B cell (primary cell): Measurements from ENCODE around the gene ATG4A. TPM values are rescaled to one million over a fixed set of nuclear protein-coding genes. Genes with fewer than 3 reads are reported as not detected.

Experiments
- ATAC-seq: fragments of 200-7000 bp; cut with Tn5 transposase; one replicate; pipeline ENCODE4 v1.10.0; 2021; ENCODE audit warnings: low read depth, mild to moderate bottlenecking, moderate number of reproducible peaks, moderate library complexity
- CTCF ChIA-PET: fragments of 350-600 bp; sonication (Branson Sonifier 250); formaldehyde crosslinking; loops from one replicate; lab custom pipeline; 2021; ENCODE audit warnings: antibody characterized with exemption, inconsistent platforms; lab: Charles Lee
- POLR2A ChIA-PET: fragments of 350-600 bp; sonication (Branson Sonifier 250); formaldehyde crosslinking; loops from one replicate; lab custom pipeline; 2021; ENCODE audit warnings: antibody characterized with exemption; lab: Charles Lee
- DNase-seq: peaks from one replicate; pipeline ENCODE4 v3.0.0; 2013
- H2AFZ ChIP-seq: 2 replicates; pipeline ENCODE4 v1.6.1; 2012; ENCODE audit warnings: mild to moderate bottlenecking, low read depth, low read length; ENCODE audit not compliant: insufficient read depth, poor library complexity, severe bottlenecking
- H3K27ac ChIP-seq, 2 donors: 1 replicate in 1 of 2; 2 replicates in 1 of 2; pipeline ENCODE4 v1.5.1; 2012 to 2013; ENCODE audit warnings: low read length in 2 of 2, mild to moderate bottlenecking in 2 of 2, moderate library complexity in 1 of 2
- H3K27me3 ChIP-seq, 4 experiments: fragments of 200-600 bp in 1 of 4; sonication (generic) in 1 of 4; replicated peaks in 1 of 4; 1 replicate in 2 of 4; 2 replicates in 2 of 4; pipeline versions ENCODE4 v1.6.1 to v1.7.0; 2013 to 2016; ENCODE audit warnings: low read length in 3 of 4, mild to moderate bottlenecking in 2 of 4, mixed read lengths in 1 of 4, moderate library complexity in 1 of 4; ENCODE audit not compliant: insufficient read depth in 4 of 4, control insufficient read depth in 3 of 4; ENCODE audit errors: control extremely low read depth in 1 of 4
- H3K36me3 ChIP-seq, 2 experiments: replicated peaks in 1 of 2; 1 replicate in 1 of 2; 2 replicates in 1 of 2; pipeline versions ENCODE4 v1.6.1 to v1.7.1; 2013; ENCODE audit warnings: low read length in 1 of 2; ENCODE audit not compliant: insufficient read depth in 2 of 2, control insufficient read depth in 1 of 2; ENCODE audit errors: control extremely low read depth in 1 of 2, extremely low read depth in 1 of 2
- H3K4me1 ChIP-seq, 2 donors: fragments of 200-600 bp in 1 of 2; sonication (generic) in 1 of 2; 1 replicate in 1 of 2; 2 replicates in 1 of 2; pipeline versions ENCODE4 v1.5.1 to v1.6.1; 2013 to 2017; ENCODE audit warnings: low read length in 2 of 2; ENCODE audit not compliant: control insufficient read depth in 2 of 2, insufficient read depth in 2 of 2
- H3K4me2 ChIP-seq: replicated peaks from 2 replicates; pipeline ENCODE3; 2012; ENCODE audit warnings: mild to moderate bottlenecking, low read depth, low read length; ENCODE audit not compliant: poor library complexity, severe bottlenecking
- H3K4me3 ChIP-seq, 5 experiments: fragments of 200-600 bp in 1 of 5; sonication (generic) in 1 of 5; 1 replicate in 3 of 5; 2 replicates in 2 of 5; pipeline versions ENCODE4 v1.5.1 to v1.7.0; 2011 to 2016; ENCODE audit warnings: low read length in 4 of 5, mild to moderate bottlenecking in 4 of 5, low read depth in 2 of 5, control low read depth in 1 of 5, moderate library complexity in 1 of 5; ENCODE audit not compliant: insufficient read depth in 1 of 5; ENCODE audit errors: control extremely low read depth in 1 of 5, extremely low read depth in 1 of 5
- H3K79me2 ChIP-seq: fragments of 200-600 bp; sonication (generic); one replicate; pipeline ENCODE4 v1.6.0; 2016; ENCODE audit warnings: low read length; ENCODE audit not compliant: control insufficient read depth, insufficient read depth
- H3K9ac ChIP-seq: fragments of 200-600 bp; sonication (generic); 2 replicates; pipeline ENCODE4 v1.6.1; 2017; ENCODE audit warnings: mild to moderate bottlenecking, low read length, moderate library complexity
- H3K9me3 ChIP-seq, 3 donors: one replicate each; pipeline versions ENCODE4 v1.6.1 to v1.7.1; 2013; ENCODE audit warnings: low read length in 2 of 3; ENCODE audit not compliant: control insufficient read depth in 2 of 3, insufficient read depth in 1 of 3; ENCODE audit errors: control extremely low read depth in 1 of 3
- H4K20me1 ChIP-seq: 2 replicates; pipeline ENCODE4 v1.6.0; 2012; ENCODE audit warnings: mild to moderate bottlenecking, low read length; ENCODE audit not compliant: insufficient read depth, control insufficient read depth, poor library complexity, severe bottlenecking
- H3K27ac Mint-ChIP-seq: one replicate; pipeline ENCODE4 v1.8.0; 2021; ENCODE audit warnings: mixed read lengths
- H3K27me3 Mint-ChIP-seq: one replicate; pipeline ENCODE4 v1.8.0; 2021; ENCODE audit warnings: mixed read lengths
- H3K4me1 Mint-ChIP-seq: one replicate; pipeline ENCODE4 v1.8.0; 2021; ENCODE audit warnings: mixed read lengths
- H3K4me3 Mint-ChIP-seq: one replicate; pipeline ENCODE4 v1.8.0; 2021; ENCODE audit warnings: mixed read lengths
- H3K9me3 Mint-ChIP-seq: one replicate; pipeline ENCODE4 v1.8.0; 2022; ENCODE audit warnings: mixed read lengths; ENCODE audit not compliant: insufficient read depth
- CTCF ChIP-seq: fragments of 200-600 bp; IDR thresholded peaks from one replicate; pipeline ENCODE4 v1.8.0; 2022; ENCODE audit warnings: antibody characterized with exemption, mild to moderate bottlenecking
- EZH2 ChIP-seq: IDR thresholded peaks from 2 replicates; pipeline ENCODE4 v1.6.1; 2012; ENCODE audit warnings: borderline replicate concordance, low read depth, mild to moderate bottlenecking, moderate library complexity, low read length; ENCODE audit not compliant: insufficient read depth, poor library complexity, severe bottlenecking
- WGBS: methylation state at CpG from one replicate; pipeline ENCODE4 v1.1.5; 2013; ENCODE audit warnings: missing lambda C conversion rate; ENCODE audit not compliant: insufficient coverage; 5-methylcytosine and 5-hydroxymethylcytosine counted together
- intact Hi-C: fragments of 100-400 bp; cut with micrococcal nuclease; formaldehyde crosslinking; loops from one replicate; pipeline ENCODE4 v1.10.0; 2022
- polyA plus RNA-seq: library from polyadenylated mRNA; depleted of rRNA; stranded (reverse); fragments of >200 nt; gene quantifications from 2 replicates; pipeline ENCODE4 v1.2.3, GENCODE V29; 2012
- total RNA-seq, 2 donors: library from RNA; stranded (reverse); fragments of 120-200 nt in 1 of 2; gene quantifications; 1 replicate in 1 of 2; 2 replicates in 1 of 2; pipeline versions ENCODE4 v1.2.3 to v1.2.4, GENCODE V29; 2013 to 2022

The ATG4A gene
- total and polyA plus RNA-seq, 2 donors (not counting 1 experiment from before 2014, with no cell fraction given), result 6.1 to 11.4 TPM

DNA sequence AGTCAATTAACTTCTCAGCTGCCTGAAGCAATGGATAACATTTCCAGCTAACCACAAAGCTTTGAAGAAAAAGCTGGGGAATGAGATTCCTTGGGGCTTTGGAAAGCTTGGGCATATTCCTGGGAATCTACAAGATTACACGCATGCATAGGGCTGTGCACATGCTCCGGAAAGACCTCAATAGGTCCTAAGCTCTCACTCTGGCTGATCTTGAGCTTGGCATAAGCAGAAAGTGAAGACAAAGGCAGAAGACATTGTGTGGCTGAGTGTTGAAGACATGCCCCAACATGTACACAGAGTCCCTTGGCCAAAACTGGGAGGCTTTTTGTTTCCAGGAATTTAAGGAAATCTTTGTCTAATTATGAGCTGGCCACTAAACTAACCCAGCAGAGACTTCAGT lies 31.2 kb downstream of the ATG4A start:
- ChIA-PET CTCF (no interaction called here), POLR2A (no interaction called here)
- no peaks in the 10 kb centered on the region for H3K4me1 ChIP-seq
- Mint-ChIP-seq H3K27me3 (no peaks in the 10 kb centered on the region), H3K4me1 (no peaks in the 10 kb centered on the region), H3K4me3 (no peak overlapping the region), H3K9me3 (no peaks in the 10 kb centered on the region), H3K27ac (no peak overlapping the region)
- H3K4me3 ChIP-seq, result no peak overlapping the region
- no peak for TF ChIP-seq EZH2
- TF ChIP-seq CTCF, result no peak
- no peak for DNase-seq
- H3K79me2 ChIP-seq, result no peaks in the 10 kb centered on the region
- no peaks in the 10 kb centered on the region for H3K9me3 ChIP-seq
- H3K27ac ChIP-seq, result no peak overlapping the region
- H3K36me3 ChIP-seq, result peaks cover 2 to 5% of the 10 kb centered on the region in 2 experiments
- H2AFZ ChIP-seq, result no peak overlapping the region
- H3K27me3 ChIP-seq, result no peaks in the 10 kb centered on the region
- 100% methylated on average over 2 of the region's 2 CpGs for WGBS
- intact Hi-C loops, result no loop called here
- H3K4me2 ChIP-seq, result no peak overlapping the region
- no peaks in the 10 kb centered on the region for H4K20me1 ChIP-seq
- H3K9ac ChIP-seq, result no peak overlapping the region
- no peak for ATAC-seq

- intact Hi-C loops, result no loop called here
- CTCF ChIA-PET, result no interaction called here
- Histone ChIP-seq H3K79me2 (no peaks in the 10 kb centered on the region), H3K4me3 (no peak overlapping the region), H3K27ac (no peak overlapping the region), H2AFZ (no peak overlapping the region), H3K9ac (no peak overlapping the region), H3K9me3 (no peaks in the 10 kb centered on the region), H3K4me1 (no peaks in the 10 kb centered on the region), H4K20me1 (no peaks in the 10 kb centered on the region), H3K36me3 (peaks cover 2 to 5% of the 10 kb centered on the region in 2 experiments), H3K27me3 (no peaks in the 10 kb centered on the region), H3K4me2 (no peak overlapping the region)
- WGBS, result no CpG with 5 or more reads among the region's 3 CpGs
- H3K4me1 Mint-ChIP-seq, result no peaks in the 10 kb centered on the region
- H3K9me3 Mint-ChIP-seq, result no peaks in the 10 kb centered on the region
- no peaks in the 10 kb centered on the region for H3K27me3 Mint-ChIP-seq
- no peak overlapping the region for H3K4me3 Mint-ChIP-seq
- POLR2A ChIA-PET, result no interaction called here
- no peak overlapping the region for H3K27ac Mint-ChIP-seq
- no peak for TF ChIP-seq EZH2
- TF ChIP-seq CTCF, result no peak
- ATAC-seq (no peak), DNase-seq (no peak)
Measured at GRCh38 chrX:108123591-108124366, 32.2 kb downstream of the ATG4A start.
